RWPE1 (cell line): ENCODE results near the gene ZCCHC14.

ENCODE experiments used
- CTCF ChIA-PET: fragments of 350-600 bp; sonication (Branson Sonifier 250); formaldehyde crosslinking; extraction: SDS; loops from one replicate; lab custom pipeline; 2021; lab: Yijun Ruan, JAX
- POLR2A ChIA-PET: fragments of 400-600 bp; formaldehyde crosslinking; extraction: SDS; loops from one replicate; lab custom pipeline; 2020; ENCODE audit warnings: antibody characterized with exemption; ENCODE audit not compliant: low non-redundant PET; lab: Yijun Ruan, JAX
- DNase-seq: peaks from one replicate; pipeline ENCODE4 v3.0.0; 2012; ENCODE audit warnings: low spot score
- H3K27ac ChIP-seq: fragments of 450-650 bp; 2 replicates; pipeline ENCODE4 v1.5.1; 2017
- TF ChIP-seq, protein P1 (sequence below): fragments of 450-650 bp; conservative IDR thresholded peaks from 2 replicates; pipeline ENCODE4 v1.5.1; 2017; ENCODE audit warnings: low read depth, mild to moderate bottlenecking

Gene ZCCHC14

DNA sequence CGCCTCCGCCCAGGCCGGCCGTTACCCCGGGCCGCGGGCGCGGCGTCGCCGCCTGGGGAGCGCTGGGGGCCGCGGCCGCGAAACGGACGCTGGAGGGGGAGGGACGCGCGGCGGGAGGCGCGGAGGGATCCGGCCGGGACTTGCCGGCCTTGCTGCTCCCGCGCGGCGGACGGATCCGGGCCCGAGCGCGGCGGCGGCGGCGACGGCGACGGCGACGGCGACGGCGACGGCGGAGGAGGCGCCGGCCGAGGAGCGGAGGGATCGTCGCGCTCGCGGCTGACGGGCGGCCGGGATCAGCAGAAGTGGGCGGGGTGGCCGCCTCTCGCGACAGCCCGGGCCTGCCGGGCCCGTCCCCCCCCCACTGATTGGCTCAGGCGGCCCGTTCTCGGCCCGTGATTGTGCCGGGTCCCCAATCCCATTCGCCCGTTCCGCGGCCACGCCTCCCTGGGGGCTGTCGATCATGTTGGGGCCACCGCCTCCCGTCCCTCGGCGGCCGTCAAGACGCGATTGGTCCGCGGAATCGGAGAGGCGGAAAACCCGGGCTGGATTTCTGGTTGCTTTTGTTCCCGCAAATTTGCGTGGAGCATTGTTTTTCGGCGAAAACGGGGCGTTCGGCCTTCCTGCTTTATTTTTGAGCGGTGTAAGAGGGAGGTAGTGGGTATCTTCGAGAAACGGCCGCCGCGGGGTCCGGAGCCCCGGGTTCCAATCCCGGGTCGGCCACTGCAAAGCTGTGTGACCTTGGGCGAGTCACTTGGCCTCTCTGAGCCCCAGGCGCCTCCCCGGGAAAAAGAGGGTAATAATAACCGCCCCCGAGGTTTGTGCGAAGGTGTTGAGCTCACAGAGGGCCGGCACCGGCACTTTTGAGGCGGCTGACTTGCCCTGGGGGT, at the start of gene ZCCHC14:
Gene ZCCHC14, minus strand, starts transcription at position 304 of the 887 bp plus-strand sequence. CDS start 786 bp downstream, outside the sequence.
- TF ChIP-seq, protein P1, sequence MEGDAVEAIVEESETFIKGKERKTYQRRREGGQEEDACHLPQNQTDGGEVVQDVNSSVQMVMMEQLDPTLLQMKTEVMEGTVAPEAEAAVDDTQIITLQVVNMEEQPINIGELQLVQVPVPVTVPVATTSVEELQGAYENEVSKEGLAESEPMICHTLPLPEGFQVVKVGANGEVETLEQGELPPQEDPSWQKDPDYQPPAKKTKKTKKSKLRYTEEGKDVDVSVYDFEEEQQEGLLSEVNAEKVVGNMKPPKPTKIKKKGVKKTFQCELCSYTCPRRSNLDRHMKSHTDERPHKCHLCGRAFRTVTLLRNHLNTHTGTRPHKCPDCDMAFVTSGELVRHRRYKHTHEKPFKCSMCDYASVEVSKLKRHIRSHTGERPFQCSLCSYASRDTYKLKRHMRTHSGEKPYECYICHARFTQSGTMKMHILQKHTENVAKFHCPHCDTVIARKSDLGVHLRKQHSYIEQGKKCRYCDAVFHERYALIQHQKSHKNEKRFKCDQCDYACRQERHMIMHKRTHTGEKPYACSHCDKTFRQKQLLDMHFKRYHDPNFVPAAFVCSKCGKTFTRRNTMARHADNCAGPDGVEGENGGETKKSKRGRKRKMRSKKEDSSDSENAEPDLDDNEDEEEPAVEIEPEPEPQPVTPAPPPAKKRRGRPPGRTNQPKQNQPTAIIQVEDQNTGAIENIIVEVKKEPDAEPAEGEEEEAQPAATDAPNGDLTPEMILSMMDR, result no peak
- CTCF ChIA-PET, result interaction anchor here (0.7 kb wide), 1 partner anchor 149 kb away, joined by 3 read pairs; no protein-coding TSS in a partner anchor
- peak; percentile 98 for DNase-seq
- H3K27ac ChIP-seq, result peak within 1 kb of the TSS; percentile 88
- POLR2A ChIA-PET, result no interaction called here

DNA sequence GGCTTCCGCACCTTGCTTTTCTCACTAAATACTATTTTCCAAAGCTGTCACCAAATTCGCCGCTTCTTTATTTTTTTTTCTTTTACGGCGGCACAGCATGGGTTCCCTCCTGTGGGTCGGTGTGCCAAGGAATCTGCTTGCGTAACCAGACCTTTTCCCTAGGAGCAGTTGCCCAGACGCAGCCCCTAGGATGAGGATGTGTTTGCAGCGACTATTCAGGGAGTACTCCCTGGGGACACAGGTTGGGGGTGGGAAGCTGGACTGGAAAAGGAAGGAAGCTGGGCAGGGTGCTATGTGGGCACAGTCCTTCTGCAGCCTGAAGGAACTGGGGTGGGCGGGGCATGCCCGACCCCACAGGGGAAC, 49.0 kb upstream of the ZCCHC14 start:
- POLR2A ChIA-PET, result no interaction called here
- CTCF ChIA-PET, result no interaction called here
- DNase-seq, result no peak
- TF ChIP-seq, protein P1, result no peak
- peak overlapping the region; percentile 52 for H3K27ac ChIP-seq

DNA sequence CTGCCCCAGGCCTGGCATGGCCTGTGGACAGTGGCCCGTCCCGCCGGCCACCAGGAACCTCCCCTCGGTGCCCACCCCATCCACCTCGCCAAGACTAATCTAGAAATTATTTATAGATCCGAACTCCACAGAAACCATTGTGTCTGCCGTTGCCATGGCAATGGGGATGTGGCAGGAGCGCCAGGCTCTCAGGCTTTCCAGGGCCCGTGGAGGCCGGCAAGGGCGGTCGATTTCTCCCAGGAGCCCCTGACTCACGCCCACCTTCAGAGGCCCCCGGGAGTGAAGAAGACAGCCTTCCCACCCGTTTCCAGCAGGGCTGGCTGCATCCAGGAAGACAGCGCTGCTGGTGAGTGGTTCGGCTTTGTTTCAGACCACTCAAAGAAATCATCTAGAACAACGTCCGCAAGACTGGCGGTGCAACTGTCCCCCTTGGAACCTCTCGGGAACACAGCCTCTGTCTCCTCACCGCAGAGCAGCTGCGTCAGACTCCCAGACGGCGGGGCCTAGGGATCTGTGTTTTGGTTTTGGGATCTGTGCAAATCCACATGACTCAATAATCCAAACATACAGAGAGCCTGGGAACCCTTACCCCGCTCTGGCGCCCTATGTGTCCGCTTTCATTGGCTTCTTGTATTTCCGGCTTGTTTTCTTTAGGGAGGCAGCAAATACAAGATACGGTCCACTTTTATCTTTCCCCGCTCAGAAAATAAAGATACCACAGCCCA, 48.5 kb upstream of the ZCCHC14 start:
- CTCF ChIA-PET, result no interaction called here
- TF ChIP-seq, protein P1, result no peak
- POLR2A ChIA-PET, result no interaction called here
- no peak for DNase-seq
- peak overlapping the region; percentile 52 for H3K27ac ChIP-seq

DNA sequence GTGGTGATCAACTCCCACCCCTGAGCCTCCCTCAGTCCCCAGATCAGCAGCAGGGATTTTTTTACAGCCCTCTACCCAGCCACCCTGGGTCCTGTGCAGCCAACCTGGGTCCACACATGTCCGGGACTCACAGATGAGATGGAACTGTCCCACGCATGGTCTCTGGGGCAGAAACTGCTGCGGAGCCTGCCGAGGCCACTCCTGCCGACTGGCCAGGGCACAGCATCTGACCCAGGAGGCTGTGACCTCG, 48.0 kb upstream of the ZCCHC14 start:
- no peak overlapping the region for H3K27ac ChIP-seq
- DNase-seq, result no peak
- TF ChIP-seq, protein P1, result no peak
- POLR2A ChIA-PET, result no interaction called here
- CTCF ChIA-PET, result no interaction called here

DNA sequence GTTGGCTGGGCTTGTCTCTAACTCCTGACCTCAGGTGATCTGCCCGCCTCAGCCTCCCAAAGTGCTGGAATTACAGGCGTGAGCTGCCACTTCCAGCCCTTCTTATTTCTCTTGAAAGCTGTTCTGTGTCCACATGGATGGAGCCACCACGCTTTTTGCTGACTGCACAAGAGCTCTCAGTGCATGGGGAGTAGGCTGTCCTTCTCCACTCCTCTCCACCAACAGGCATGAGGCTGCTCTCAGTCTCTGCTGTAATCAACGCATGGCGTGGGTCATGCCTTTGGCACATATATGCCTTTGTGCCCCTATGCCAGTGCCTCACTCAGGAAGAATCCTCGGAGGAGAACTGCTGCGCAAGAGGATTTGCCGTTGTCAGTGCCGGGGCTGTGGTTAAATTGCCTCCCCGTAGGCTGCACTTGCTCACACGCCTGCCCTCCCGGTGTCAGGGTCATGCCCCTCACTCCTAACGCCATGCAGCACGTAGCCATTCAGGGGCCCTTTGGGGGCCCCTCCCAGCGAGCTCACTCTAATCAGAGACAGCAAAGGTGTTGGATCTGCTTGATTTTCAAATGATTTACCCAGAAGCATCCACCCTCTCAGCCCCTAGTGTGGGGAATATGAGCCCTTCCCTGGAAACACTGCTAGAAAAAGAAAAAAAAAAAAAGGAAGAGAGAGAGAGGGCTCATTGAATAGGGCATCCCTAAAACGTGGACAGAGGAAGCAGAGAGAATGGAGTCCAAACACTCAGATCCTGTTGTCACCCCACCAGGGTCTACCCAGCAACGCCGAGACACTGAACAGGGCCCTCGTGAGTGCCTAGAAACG, 47.5 kb upstream of the ZCCHC14 start:
- H3K27ac ChIP-seq, result no peak overlapping the region
- no peak for DNase-seq
- TF ChIP-seq, protein P1, result no peak
- CTCF ChIA-PET, result interaction anchor here (1.2 to 1.7 kb wide), 2 partner anchors 10 to 96 kb away, joined by 3 to 4 read pairs; no protein-coding TSS in a partner anchor
- POLR2A ChIA-PET, result interaction anchor here (0.6 kb wide), 1 partner anchor 320 kb away, joined by 5 read pairs; no protein-coding TSS in a partner anchor

DNA sequence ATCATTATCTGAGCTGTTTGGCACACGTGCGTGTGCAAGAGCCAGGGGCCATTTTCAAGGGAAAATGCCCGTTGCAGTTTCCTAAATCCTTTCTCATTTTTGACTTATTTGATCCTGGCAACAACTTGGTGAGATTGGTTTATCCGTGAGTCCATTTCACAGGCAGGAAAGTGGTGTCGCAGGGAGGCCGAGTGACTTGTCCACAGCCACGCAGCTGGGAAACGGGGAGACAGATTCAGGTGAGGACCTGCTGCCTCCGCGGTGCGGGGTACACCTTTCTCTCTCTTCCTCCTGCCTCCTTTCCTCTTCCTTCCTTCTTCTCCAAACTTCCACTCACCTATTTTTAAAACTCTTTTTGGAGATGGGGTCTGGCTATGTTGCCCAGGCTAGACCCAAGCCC, 46.3 kb upstream of the ZCCHC14 start:
- POLR2A ChIA-PET, result no interaction called here
- TF ChIP-seq, protein P1, result no peak
- no peak for DNase-seq
- CTCF ChIA-PET, result interaction anchor here (1.2 to 1.7 kb wide), 2 partner anchors 12 to 97 kb away, joined by 3 to 4 read pairs; no protein-coding TSS in a partner anchor
- no peak overlapping the region for H3K27ac ChIP-seq
